Endothelial cell of umbilical vein (primary cell): ENCODE results near the gene PLOD1.

ENCODE experiments used
- EZH2 ChIP-seq: IDR thresholded peaks from 2 replicates; pipeline ENCODE4 v1.6.1; 2012; ENCODE audit warnings: borderline replicate concordance, low read depth, mild to moderate bottlenecking, moderate library complexity, low read length, inconsistent platforms; ENCODE audit not compliant: severe bottlenecking
- JUN ChIP-seq: IDR thresholded peaks from 2 replicates; pipeline ENCODE4 v1.6.1; 2011; ENCODE audit warnings: borderline replicate concordance, low read depth; ENCODE audit not compliant: insufficient read length, insufficient read depth
- MAX ChIP-seq: IDR thresholded peaks from 2 replicates; pipeline ENCODE4 v1.6.1; 2011; ENCODE audit not compliant: insufficient read depth, insufficient read length
- POLR2A ChIP-seq: IDR thresholded peaks from 2 replicates; pipeline ENCODE4 v1.6.1; 2012; ENCODE audit warnings: low read depth, mild to moderate bottlenecking, control low read depth, low read length
- POLR2AphosphoS5 ChIP-seq: IDR thresholded peaks from 2 replicates; pipeline ENCODE4 v1.6.1; 2012; ENCODE audit warnings: low read depth, mild to moderate bottlenecking, control low read depth, low read length, moderate library complexity; ENCODE audit not compliant: insufficient read depth
- TF ChIP-seq, protein P1 (sequence below), 2 donors: IDR thresholded peaks; 1 replicate in 1 of 2; 2 replicates in 1 of 2; pipeline ENCODE4 v1.5.1; 2011; ENCODE audit warnings: low read length in 2 of 2, mild to moderate bottlenecking in 2 of 2, moderate library complexity in 2 of 2, control low read depth in 1 of 2, inconsistent platforms in 1 of 2, low read depth in 1 of 2; ENCODE audit not compliant: insufficient read depth in 1 of 2; ENCODE audit errors: extremely low read depth in 1 of 2

DNA sequence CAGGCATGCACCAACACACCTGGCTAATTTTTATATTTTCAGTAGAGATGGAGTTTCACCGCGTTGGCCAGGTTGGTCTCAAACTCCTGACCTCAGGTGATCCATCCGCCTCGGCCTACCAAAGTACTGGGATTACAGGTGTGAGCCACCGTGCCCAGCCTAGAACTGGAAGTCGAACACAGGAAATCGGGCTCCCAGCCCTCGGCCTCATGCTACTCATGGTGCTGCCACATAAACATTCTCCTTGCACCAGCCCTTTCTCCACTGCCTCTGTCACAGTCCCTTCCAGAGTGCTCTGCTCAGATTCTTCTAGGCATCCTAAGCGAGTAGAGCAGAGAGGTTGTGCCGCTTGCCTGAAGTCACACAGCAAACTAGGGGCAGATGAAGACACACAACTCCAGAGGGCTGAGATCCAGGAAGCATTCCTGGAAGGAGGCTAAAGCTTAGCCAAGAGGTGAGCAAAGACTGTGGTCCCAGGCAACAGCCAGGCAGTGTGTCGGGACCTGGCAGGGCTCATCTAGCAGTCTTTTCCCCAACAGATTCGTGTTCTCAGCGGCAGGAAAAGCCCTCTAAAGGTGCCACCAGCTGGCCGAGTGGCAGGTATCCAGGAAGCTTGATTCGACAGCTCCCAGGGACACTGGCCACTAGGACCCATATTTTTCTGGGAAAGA, 46.2 kb upstream of the PLOD1 start:
- TF ChIP-seq, protein P1, sequence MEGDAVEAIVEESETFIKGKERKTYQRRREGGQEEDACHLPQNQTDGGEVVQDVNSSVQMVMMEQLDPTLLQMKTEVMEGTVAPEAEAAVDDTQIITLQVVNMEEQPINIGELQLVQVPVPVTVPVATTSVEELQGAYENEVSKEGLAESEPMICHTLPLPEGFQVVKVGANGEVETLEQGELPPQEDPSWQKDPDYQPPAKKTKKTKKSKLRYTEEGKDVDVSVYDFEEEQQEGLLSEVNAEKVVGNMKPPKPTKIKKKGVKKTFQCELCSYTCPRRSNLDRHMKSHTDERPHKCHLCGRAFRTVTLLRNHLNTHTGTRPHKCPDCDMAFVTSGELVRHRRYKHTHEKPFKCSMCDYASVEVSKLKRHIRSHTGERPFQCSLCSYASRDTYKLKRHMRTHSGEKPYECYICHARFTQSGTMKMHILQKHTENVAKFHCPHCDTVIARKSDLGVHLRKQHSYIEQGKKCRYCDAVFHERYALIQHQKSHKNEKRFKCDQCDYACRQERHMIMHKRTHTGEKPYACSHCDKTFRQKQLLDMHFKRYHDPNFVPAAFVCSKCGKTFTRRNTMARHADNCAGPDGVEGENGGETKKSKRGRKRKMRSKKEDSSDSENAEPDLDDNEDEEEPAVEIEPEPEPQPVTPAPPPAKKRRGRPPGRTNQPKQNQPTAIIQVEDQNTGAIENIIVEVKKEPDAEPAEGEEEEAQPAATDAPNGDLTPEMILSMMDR (IDR thresholded peaks at IDR 0.05; ENCODE audit: extremely low read depth in 1 of 2, insufficient read depth in 1 of 2, low read depth in 1 of 2, low read length in 2 of 2) = no peak
- no peak for TF ChIP-seq EZH2
- TF ChIP-seq POLR2AphosphoS5 = no peak
- TF ChIP-seq POLR2A = no peak
- TF ChIP-seq MAX = no peak
- no peak for TF ChIP-seq JUN
